ENCODE measurements around the gene CXADR.
"Not testable (repeated sequence)": the region's sequence is repeated elsewhere in the genome, so short reads cannot be mapped to it uniquely, and the experiment has no call there.

- TF ChIP-seq EZH2phosphoT487 (IDR thresholded peaks at IDR 0.05; ENCODE audit: borderline replicate concordance, low read depth, low read length); CTCF (conservative IDR thresholded peaks at IDR 0.05; ENCODE audit: low read length): not testable (repeated sequence)
Observed at GRCh38 chr21:17502985-17503384, 9.9 kb upstream of the CXADR start.

Measured in OCI-LY7 (cell line).